HEK293 (cell line): ENCODE results near the gene ABHD12B.

Experiments
- CTCF ChIA-PET: fragments of 350-600 bp; formaldehyde crosslinking; extraction: SDS; loops from one replicate; lab custom pipeline; 2021; ENCODE audit warnings: antibody characterized with exemption; lab: Yijun Ruan, JAX
- POLR2A ChIA-PET: fragments of 300-600 bp; formaldehyde crosslinking; extraction: SDS; loops from one replicate; lab custom pipeline; 2020; ENCODE audit warnings: antibody characterized with exemption, inconsistent platforms; lab: Yijun Ruan, JAX
- H3K27ac ChIP-seq: fragments of 200-500 bp; sonication (Bioruptor generic); 2 replicates; pipeline ENCODE4 v1.5.1; 2014; ENCODE audit warnings: low read depth, low read length, control low read depth, inconsistent platforms; ENCODE audit errors: extremely low read depth
- H3K36me3 ChIP-seq, 2 experiments: fragments of 200-500 bp in 1 of 2; sonication (Bioruptor generic) in 1 of 2; 1 replicate in 1 of 2; 2 replicates in 1 of 2; pipeline ENCODE4 v1.5.1; 2014 to 2017; ENCODE audit warnings: inconsistent platforms in 2 of 2, low read length in 2 of 2; ENCODE audit not compliant: control insufficient read depth in 2 of 2, insufficient read depth in 1 of 2
- H3K4me1 ChIP-seq: fragments of 200-500 bp; sonication (Bioruptor generic); 2 replicates; pipeline ENCODE4 v1.5.1; 2014; ENCODE audit warnings: mild to moderate bottlenecking, low read length, inconsistent platforms; ENCODE audit not compliant: control insufficient read depth, insufficient read depth
- H3K4me3 ChIP-seq: 2 replicates; pipeline ENCODE4 v1.5.1; 2011; ENCODE audit warnings: low read depth, mild to moderate bottlenecking, control low read depth, low read length, moderate library complexity
- H3K9me3 ChIP-seq: fragments of 200-500 bp; sonication (Bioruptor generic); 2 replicates; pipeline ENCODE4 v1.5.1; 2014; ENCODE audit warnings: low read depth, low read length, inconsistent platforms; ENCODE audit not compliant: control insufficient read depth, insufficient read depth
- BCL11A ChIP-seq: fragments of 450-650 bp; formaldehyde crosslinking; IDR thresholded peaks from 2 replicates; pipeline ENCODE4 v1.5.1; 2016; ENCODE audit warnings: low read depth, missing biosample characterization, missing genetic modification characterization
- BCL6B ChIP-seq: fragments of 450-650 bp; formaldehyde crosslinking; IDR thresholded peaks from 2 replicates; pipeline ENCODE4 v1.5.1; 2017; ENCODE audit warnings: missing biosample characterization, missing genetic modification characterization
- CTCF ChIP-seq: fragments of 450-650 bp; formaldehyde crosslinking; IDR thresholded peaks from 2 replicates; pipeline ENCODE4 v1.5.1; 2016; ENCODE audit warnings: missing biosample characterization, missing genetic modification characterization
- ELK4 ChIP-seq: IDR thresholded peaks from 2 replicates; pipeline ENCODE4 v1.6.1; 2011; ENCODE audit warnings: mild to moderate bottlenecking, low read depth, low read length, borderline replicate concordance
- GLI2 ChIP-seq: fragments of 450-650 bp; formaldehyde crosslinking; IDR thresholded peaks from 2 replicates; pipeline ENCODE4; 2017; ENCODE audit warnings: missing biosample characterization, missing genetic modification characterization, low read depth, borderline replicate concordance
- OSR2 ChIP-seq: fragments of 450-650 bp; formaldehyde crosslinking; IDR thresholded peaks from 2 replicates; pipeline ENCODE4 v1.5.1; 2016; ENCODE audit warnings: missing biosample characterization, missing genetic modification characterization
- OVOL3 ChIP-seq: fragments of 450-650 bp; formaldehyde crosslinking; IDR thresholded peaks from 2 replicates; pipeline ENCODE4 v1.5.1; 2016; ENCODE audit warnings: missing biosample characterization, missing genetic modification characterization
- PRDM6 ChIP-seq: fragments of 450-650 bp; formaldehyde crosslinking; IDR thresholded peaks from 2 replicates; pipeline ENCODE4 v1.5.1; 2017; ENCODE audit warnings: missing biosample characterization, missing genetic modification characterization
- REST ChIP-seq: fragments of 450-650 bp; formaldehyde crosslinking; IDR thresholded peaks from 2 replicates; pipeline ENCODE4 v1.5.1; 2016; ENCODE audit warnings: missing biosample characterization, missing genetic modification characterization
- YY2 ChIP-seq: fragments of 450-650 bp; formaldehyde crosslinking; IDR thresholded peaks from 2 replicates; pipeline ENCODE4 v1.5.1; 2016; ENCODE audit warnings: missing biosample characterization, missing genetic modification characterization
- ZBTB6 ChIP-seq: fragments of 450-650 bp; formaldehyde crosslinking; IDR thresholded peaks from 2 replicates; pipeline ENCODE4 v1.5.1; 2017; ENCODE audit warnings: missing biosample characterization, missing genetic modification characterization
- ZIC2 ChIP-seq: fragments of 450-650 bp; formaldehyde crosslinking; IDR thresholded peaks from 2 replicates; pipeline ENCODE4 v1.5.1; 2016; ENCODE audit warnings: missing biosample characterization, missing genetic modification characterization
- ZNF121 ChIP-seq: fragments of 450-650 bp; formaldehyde crosslinking; IDR thresholded peaks from 2 replicates; pipeline ENCODE4 v1.5.1; 2016; ENCODE audit warnings: missing biosample characterization, missing genetic modification characterization
- ZNF175 ChIP-seq: fragments of 450-650 bp; formaldehyde crosslinking; IDR thresholded peaks from 2 replicates; pipeline ENCODE4 v1.5.1; 2016; ENCODE audit warnings: missing biosample characterization, missing genetic modification characterization
- ZNF23 ChIP-seq: fragments of 450-650 bp; formaldehyde crosslinking; IDR thresholded peaks from 2 replicates; pipeline ENCODE4 v1.5.1; 2016; ENCODE audit warnings: missing biosample characterization, missing genetic modification characterization, borderline replicate concordance
- ZNF555 ChIP-seq: fragments of 450-650 bp; formaldehyde crosslinking; conservative IDR thresholded peaks from 2 replicates; pipeline ENCODE4 v1.5.1; 2017; ENCODE audit warnings: missing biosample characterization, mild to moderate bottlenecking, missing genetic modification characterization, inconsistent platforms
- ZNF571 ChIP-seq: fragments of 450-650 bp; formaldehyde crosslinking; IDR thresholded peaks from 2 replicates; pipeline ENCODE4 v1.5.0; 2017; ENCODE audit warnings: missing biosample characterization, missing genetic modification characterization
- ZNF654 ChIP-seq: fragments of 450-650 bp; formaldehyde crosslinking; IDR thresholded peaks from 2 replicates; pipeline ENCODE4 v1.5.1; 2016; ENCODE audit warnings: low read depth, missing biosample characterization, missing genetic modification characterization
- ZNF664 ChIP-seq: fragments of 450-650 bp; formaldehyde crosslinking; IDR thresholded peaks from 2 replicates; pipeline ENCODE4 v1.5.1; 2016; ENCODE audit warnings: missing biosample characterization, missing genetic modification characterization
- ZNF777 ChIP-seq: fragments of 450-650 bp; formaldehyde crosslinking; IDR thresholded peaks from 2 replicates; pipeline ENCODE4 v1.5.1; 2017; ENCODE audit warnings: missing biosample characterization, missing genetic modification characterization, borderline replicate concordance
- ZNF837 ChIP-seq: fragments of 450-650 bp; formaldehyde crosslinking; IDR thresholded peaks from 2 replicates; pipeline ENCODE4 v1.5.1; 2016; ENCODE audit warnings: missing biosample characterization, missing genetic modification characterization
- ZSCAN16 ChIP-seq: fragments of 450-650 bp; formaldehyde crosslinking; IDR thresholded peaks from 2 replicates; pipeline ENCODE4 v1.5.1; 2016; ENCODE audit warnings: missing biosample characterization, missing genetic modification characterization
- ZSCAN5A ChIP-seq: fragments of 450-650 bp; formaldehyde crosslinking; IDR thresholded peaks from 2 replicates; pipeline ENCODE4 v1.5.1; 2016; ENCODE audit warnings: missing biosample characterization, missing genetic modification characterization

Gene ABHD12B

GRCh38 chr14:50836515-50836914, 35.3 kb upstream of the ABHD12B start (continued):
- no peak for TF ChIP-seq ZBTB6
- TF ChIP-seq ZNF23: no peak
- no peak for TF ChIP-seq ZSCAN16 (tag by site-specific recombination)
- no peak for TF ChIP-seq ZNF571 (tag by site-specific recombination)
- TF ChIP-seq BCL11A (tag by site-specific recombination): no peak
- TF ChIP-seq, all 188 proteins: peak for 0

GRCh38 chr14:50837271-50837670, 34.6 kb upstream of the ABHD12B start:
- ChIA-PET POLR2A (no interaction called here), CTCF (interaction anchor here (1.0 kb wide), 1 partner anchor 23 kb away, joined by 4 read pairs; no protein-coding TSS in a partner anchor)
- peaks cover 7% of the 10 kb centered on the region for H3K4me1 ChIP-seq
- TF ChIP-seq ZNF654 (tag by site-specific recombination): no peak
- TF ChIP-seq YY2 (tag by site-specific recombination): no peak
- TF ChIP-seq ELK4: no peak
- TF ChIP-seq ZIC2: no peak
- TF ChIP-seq CTCF (tag by site-specific recombination): no peak
- no peak for TF ChIP-seq ZNF121
- no peak for TF ChIP-seq REST (tag by site-specific recombination)
- TF ChIP-seq OSR2 (tag by site-specific recombination): no peak
- no peak for TF ChIP-seq GLI2 (tag by site-specific recombination)
- no peak for TF ChIP-seq ZNF555 (tag by site-specific recombination)
- TF ChIP-seq BCL6B: no peak
- TF ChIP-seq ZNF664 (tag by site-specific recombination): no peak
- TF ChIP-seq ZNF777 (tag by site-specific recombination): no peak
- no peak for TF ChIP-seq PRDM6 (tag by site-specific recombination)
- TF ChIP-seq ZNF837 (tag by site-specific recombination): no peak
- no peak for TF ChIP-seq ZSCAN5A (tag by site-specific recombination)
- no peak for TF ChIP-seq OVOL3 (tag by site-specific recombination)
- TF ChIP-seq ZNF175 (tag by site-specific recombination): no peak
- TF ChIP-seq, all 188 proteins: peak for 0
- no peaks in the 10 kb centered on the region; a peak in 1 of 3 replicates for H3K36me3 ChIP-seq
- H3K9me3 ChIP-seq: no peaks in the 10 kb centered on the region
- no peak overlapping the region for H3K27ac ChIP-seq
- H3K4me3 ChIP-seq: no peak overlapping the region
